Measurements from ENCODE around the gene DVL1.
"Not testable (repeated sequence)": the region's sequence is repeated elsewhere in the genome, so short reads cannot be mapped to it uniquely, and the experiment has no call there.

Gene DVL1

DNA sequence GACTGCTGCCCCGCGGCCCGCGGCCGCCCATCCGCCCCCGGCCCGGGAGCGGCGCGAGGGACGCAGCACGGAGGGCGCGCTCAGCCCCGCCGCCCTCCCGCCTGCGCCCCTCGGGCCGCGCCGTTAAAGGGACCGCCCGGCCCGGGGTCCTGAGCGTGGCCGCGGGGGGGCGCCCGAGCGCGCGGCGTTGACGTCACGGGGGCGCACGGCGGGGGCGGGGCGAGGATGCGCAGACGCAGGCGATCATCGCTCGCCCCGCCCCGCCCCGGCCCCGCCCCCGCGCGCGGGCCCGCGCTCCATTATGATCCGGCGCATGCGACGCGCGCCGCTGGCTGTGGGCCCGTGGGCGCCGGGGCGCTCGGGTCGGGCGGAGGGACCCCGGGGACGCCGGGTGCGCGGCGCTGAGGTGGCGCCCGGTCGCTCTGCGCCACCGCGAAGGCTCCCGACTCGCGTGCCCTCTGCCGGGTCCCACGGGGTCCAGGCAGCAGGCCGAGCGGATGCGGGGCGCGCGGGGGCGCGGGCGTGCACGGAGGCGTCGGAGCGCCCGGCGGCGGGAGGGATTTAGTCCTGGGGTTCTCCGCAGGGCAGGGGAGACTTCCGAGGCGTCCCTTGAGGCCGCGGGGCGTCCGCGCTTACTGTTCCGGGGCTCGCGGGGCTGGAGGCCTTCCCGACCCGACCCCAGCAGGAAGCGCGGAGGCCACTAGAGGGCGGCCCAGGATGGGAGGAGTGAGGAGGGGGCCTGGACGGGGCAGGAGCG lies at the start of gene DVL1:
DVL1 (minus strand) TSS at position 163 of the 757 bp plus-strand sequence. CDS start 353 bp downstream, outside the sequence.
- DNase-seq (ENCODE audit: low read depth) = peak; percentile 75

GRCh38 chr1:1398677-1399186 lies 49.5 kb upstream of the DVL1 start:
- DNase-seq (ENCODE audit: low read depth) = no peak

- DNase-seq (ENCODE audit: low read depth) = peak; percentile 41
Observed at GRCh38 chr1:1397839-1398523, 48.8 kb upstream of the DVL1 start.

DNA sequence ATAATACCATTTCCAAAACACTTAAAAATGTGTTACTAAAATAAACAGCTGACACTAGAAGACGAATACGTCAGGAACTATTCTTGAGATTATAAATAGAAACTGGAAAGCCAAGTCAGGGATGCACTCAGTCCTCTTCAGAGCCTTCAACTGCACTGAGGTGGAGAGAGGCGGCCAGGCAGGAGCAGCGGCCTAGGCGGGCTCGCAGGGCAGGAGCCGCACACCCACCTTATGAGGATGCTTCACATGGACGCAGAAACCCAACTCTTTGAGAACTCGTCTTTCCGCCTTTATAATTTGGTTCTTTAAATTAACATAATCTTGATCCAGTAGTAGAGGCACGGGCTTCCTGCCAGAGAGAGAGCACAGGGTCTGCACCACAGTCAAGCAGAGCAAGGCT lies 45.9 kb upstream of the DVL1 start:
- no peak for DNase-seq (ENCODE audit: low read depth)

GRCh38 chr1:1394116-1394515 lies 44.9 kb upstream of the DVL1 start:
- no peak for DNase-seq (ENCODE audit: low read depth)

DNA sequence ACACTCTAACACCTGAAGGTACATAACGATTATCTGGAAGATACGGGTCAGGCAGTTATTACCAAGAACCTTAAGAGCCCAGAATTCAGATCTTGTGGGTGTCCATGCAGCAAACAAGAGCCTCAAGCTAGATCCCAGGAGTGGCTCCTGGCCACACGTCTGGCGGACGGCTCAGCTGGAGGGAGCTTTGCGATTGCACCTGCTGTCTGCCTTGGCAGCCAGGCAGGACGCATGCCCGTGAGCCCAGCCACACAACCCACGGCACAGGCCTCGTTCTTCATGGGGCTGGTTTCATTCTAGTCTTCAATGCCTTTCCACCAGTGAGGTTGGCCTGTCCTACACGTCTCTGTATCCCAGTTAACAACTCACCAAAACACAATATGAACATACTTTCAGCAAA lies 44.2 kb upstream of the DVL1 start:
- DNase-seq (ENCODE audit: low read depth) = no peak

DNA sequence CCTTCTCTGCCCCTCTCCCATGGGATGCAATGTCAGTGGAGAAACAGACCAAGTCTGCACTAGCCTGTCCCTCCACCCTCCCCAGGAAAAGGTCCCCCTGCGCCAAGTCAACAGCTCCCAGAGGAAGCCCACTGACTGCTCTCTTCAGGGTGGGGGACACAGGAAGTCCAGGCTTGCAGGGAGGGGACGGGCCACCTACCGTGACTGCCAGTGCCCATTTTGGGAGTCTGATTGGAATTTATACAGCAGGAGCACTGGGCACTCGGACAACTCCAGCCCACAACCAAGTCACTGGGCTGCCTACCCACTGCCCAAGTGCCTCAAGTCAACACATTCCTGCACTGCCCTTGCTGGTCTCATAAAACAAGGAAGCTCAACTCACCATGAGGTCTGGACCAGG lies 43.8 kb upstream of the DVL1 start:
- DNase-seq (ENCODE audit: low read depth) = no peak

DNA sequence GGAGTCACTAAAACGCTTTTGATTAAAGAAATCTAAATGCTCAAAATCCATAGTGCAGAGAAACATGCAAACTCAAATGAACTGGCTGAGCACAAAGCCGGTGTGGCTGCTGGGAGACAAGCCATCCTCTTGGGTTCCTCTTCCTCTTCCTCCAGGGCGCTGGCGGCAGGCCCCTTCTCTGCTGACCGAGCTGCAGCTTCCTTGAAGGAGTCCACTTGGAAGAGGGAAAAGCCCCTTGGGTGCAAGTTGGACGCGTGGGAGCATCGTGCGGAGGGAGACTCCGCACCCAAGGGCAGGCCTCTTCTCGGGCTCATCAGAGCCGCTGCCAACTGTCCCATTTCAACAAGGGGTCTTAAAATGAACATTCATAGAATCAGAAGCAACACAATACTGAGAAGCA lies 42.0 kb upstream of the DVL1 start:
- DNase-seq (ENCODE audit: low read depth) = no peak

- DNase-seq (ENCODE audit: low read depth) = no peak
Observed at GRCh38 chr1:1390675-1391074, 41.5 kb upstream of the DVL1 start.

DNA sequence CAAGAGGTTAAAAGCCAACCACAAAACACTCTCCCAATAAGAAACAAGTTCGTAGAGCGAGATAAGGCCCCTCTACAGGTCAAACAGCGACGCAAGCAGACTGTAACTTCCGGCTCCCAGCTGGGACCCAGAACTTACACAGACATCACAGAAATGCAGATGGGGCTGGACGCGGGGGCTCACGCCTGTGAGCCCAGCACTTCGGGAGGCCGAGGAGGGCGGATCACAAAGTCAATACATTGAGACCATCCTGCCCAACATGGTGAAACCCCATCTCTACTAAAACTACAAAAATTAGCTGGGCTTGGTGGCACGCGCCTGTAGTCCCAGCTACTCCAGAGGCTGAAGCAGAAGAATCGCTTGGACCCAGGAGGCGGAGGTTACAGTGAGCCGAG lies 38.9 kb upstream of the DVL1 start:
- DNase-seq (ENCODE audit: low read depth) = no peak

- no peak for DNase-seq (ENCODE audit: low read depth)
Observed at GRCh38 chr1:1387098-1388077, 38.2 kb upstream of the DVL1 start.

DNA sequence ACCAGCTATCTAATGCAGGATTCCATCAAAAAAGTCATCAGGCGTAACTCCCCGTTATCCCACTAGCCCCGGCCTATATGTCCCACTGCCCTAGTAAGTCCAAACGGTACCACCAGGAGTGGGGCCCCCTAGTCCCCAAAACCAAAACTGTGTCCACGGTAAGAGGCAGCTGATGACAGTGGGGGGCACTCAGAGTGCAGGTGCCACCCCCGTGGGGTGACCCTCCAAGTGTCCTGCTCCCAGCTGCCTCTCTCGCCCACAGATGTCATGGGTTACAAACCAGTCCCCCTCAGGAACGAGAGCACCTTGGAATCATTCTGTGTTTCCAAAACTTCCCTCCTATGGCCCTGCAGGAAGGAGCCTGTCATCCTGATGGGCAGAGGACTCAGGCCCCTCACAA lies 36.7 kb upstream of the DVL1 start:
- no peak for DNase-seq (ENCODE audit: low read depth)

GRCh38 chr1:1385339-1385738 lies 36.1 kb upstream of the DVL1 start:
- not testable (repeated sequence) for DNase-seq (ENCODE audit: low read depth)

DNA sequence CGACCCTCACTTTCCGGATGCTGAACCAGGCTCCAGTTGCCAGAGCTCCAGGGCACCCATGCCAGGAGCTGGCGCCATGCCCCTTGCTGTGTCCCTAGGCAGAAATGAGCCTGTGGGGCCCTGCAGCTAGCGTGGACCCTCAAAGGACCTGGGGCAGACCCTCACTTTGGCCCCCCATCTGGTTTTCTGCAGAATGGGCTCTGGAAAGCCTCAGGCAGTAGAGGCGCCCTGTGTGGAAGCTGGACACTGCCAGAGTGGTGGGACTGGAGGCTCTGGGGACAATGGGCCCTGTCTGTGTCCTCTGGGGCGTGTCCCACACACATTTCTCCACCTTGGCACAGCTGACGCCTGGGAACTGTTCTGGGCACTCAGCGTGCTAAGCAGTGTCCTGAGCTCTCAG lies 32.1 kb upstream of the DVL1 start:
- DNase-seq (ENCODE audit: low read depth) = no peak

GRCh38 chr1:1380860-1381259 lies 31.6 kb upstream of the DVL1 start:
- DNase-seq (ENCODE audit: low read depth) = no peak

DNA sequence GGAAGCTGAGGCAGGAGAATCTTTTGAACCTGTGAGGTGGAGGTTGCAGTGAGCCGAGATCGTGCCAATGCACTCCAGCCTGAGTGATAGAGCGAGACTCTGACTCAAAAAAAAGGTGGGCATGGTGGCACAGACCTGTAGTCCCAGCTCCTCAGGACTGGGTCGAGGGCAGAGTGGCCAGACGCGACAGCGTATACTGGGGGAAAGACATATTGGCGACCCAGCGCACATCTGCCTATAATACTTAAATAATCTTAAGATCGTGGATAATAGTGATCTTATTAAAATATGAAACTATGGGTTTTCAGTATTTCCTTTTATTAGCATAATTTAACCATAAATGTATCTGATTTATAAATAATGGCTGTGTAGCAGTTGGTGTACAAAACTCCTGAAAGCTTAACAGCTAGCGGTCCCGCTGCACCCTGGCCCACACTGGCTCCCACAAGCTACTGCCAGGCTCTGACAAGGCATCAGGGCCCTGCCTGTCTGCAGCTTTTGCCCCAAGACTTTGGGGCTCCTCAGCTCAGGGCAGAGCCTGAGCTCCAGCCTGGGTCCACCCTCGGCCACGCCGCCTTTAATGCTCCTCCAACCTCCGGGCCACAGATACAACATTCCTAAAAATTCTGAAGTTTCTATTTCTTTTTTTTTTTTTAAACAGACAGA lies 28.5 kb upstream of the DVL1 start:
- DNase-seq (ENCODE audit: low read depth) = no peak

DNA sequence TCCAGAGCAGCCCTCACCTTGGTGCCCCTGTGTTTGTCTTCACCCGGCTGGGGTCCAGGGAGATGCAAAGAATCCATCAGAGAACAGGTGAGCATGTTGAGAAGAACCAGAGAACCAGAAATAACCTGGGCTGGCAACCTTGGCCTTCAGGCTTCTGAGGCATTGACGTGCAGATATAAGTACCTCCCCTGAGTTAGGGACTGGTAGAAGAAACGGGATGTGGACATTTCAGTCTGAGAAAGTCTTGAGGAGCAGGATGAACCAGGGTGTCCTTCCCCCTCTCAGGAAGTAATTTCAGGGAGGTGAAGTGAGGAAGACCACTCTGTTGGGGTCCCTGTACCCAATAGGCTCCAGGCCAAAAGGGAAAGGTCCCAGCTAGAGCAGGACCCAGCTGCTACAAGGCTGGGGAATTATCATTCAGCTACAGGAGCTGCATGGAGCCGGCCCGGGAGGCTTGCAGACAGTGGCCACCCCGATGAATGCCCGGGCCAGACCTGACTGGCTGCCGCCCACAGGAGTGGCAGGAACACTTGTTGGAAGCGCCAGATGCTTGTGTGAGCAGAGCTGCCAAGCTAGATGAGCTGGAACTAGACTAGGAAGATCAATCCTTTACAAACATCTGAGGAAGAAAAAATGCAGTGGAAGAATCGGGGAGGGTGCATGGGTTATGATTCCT lies 27.5 kb upstream of the DVL1 start:
- DNase-seq (ENCODE audit: low read depth) = no peak

- DNase-seq (ENCODE audit: low read depth) = peak; percentile 100
Observed at GRCh38 chr1:1374929-1375662, 25.9 kb upstream of the DVL1 start, which contains the start of gene AURKAIP1. Gene AURKAIP1 (minus strand): TSS chr1:1375207. CDS start chr1:1374756, 451 bp downstream.

- no peak for DNase-seq (ENCODE audit: low read depth)
Observed at GRCh38 chr1:1374589-1374928, 25.3 kb upstream of the DVL1 start.

DNA sequence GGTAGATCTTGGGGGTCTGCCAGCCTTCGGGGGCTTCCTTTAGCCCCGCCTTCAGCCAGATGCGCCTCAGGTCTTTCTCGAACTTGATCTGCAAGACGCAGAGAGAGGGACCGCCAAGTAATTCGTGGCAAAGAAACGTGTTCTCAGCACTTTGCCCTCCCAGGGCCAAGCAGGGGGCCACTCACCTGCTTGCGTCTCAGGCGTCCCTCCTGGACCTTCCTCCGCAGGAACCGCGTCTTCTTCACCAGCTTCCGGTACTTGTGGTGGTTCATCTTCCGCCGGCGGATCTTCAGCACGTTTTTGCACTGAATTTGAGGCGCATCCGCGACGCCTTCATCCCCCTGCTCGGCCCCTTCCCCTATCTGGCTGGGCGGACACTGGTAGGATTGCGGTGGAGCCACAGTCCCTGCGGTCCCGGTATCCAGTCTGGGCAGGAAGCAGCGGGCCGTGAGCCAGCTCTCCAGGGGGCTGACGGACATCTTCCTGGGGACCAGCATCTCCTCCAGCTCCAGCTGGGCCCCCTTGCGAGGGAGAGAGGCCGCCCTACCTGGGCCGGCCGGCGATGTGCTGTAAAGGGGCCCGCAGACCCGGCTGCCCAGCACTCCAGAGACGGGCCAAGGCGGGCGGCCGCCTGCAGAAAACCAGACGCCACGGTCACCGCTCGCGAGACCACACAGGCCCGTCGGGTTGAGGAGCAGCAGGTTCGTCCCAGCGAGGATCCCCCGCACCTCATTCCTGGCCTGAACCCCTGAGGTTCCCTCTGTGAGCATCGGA lies 24.8 kb upstream of the DVL1 start:
- DNase-seq (ENCODE audit: low read depth) = no peak
